Activated T-helper 9 cell treated with anti-CD3 and anti-CD28 coated beads, Interleukin-2, amount 50 U/mL, for 16 hours (primary cell): ENCODE measurements around the gene ZCCHC8.

ENCODE experiments used
- DNase-seq: peaks from one replicate; pipeline ENCODE4 v3.0.0-alpha.2; 2020; ENCODE audit warnings: low read depth

ZCCHC8 gene

DNA sequence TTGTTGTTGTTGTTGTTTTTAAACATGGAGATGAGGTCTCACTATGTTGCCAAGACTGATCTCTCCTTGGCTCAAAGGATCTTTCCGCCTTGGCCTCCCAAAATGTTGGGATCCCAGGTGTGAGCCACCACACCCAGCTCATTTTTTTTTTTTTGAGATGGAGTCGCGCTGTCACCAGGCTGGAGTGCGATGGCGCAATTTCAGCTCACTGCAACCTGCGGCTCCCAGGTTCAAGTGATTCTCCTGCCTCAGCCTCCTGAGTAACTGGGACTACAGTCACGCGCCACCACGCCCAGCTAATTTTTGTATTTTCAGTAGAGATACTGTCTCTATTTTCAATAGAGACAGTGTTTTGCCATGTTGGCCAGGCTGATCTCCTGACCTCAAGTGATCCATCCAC is 73.3 kb downstream of the ZCCHC8 start:
- DNase-seq: no peak

- no peak for DNase-seq
Observed at GRCh38 chr12:122423258-122424165, 77.2 kb downstream of the ZCCHC8 start.

GRCh38 chr12:122422730-122423257 is 77.9 kb downstream of the ZCCHC8 start:
- DNase-seq: peak; percentile 28

GRCh38 chr12:122421821-122422729 is 78.7 kb downstream of the ZCCHC8 start, which contains the start of gene CLIP1:
TSS of gene CLIP1 (minus strand) at chr12:122422669. CDS start at chr12:122380452, 42,217 bp downstream.
- peak; percentile 54 for DNase-seq
